Measurements from ENCODE around the gene CRYGB. TPM values are rescaled to one million over a fixed set of nuclear protein-coding genes. Genes with fewer than 3 reads are reported as not detected.

The CRYGB gene
- total RNA-seq, 1 experiment from 2014 or later, result not detected

DNA sequence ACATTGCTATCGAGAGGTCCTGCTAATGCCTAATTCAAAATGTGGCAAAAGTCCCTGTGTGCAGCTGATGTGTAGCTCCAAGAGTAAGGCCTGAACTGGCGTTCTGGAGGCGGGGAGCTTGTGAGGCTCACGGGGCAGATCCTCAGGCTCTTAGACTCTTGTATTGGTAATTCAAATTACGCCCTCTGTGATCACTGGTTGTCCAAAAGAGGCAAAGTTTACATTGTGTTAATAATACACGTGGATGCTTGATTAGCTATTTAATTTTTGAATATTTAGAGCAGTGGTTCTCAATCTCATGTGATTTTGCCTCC, 29.8 kb upstream of the CRYGB start:
- CTCF ChIA-PET, result interaction anchor here (0.6 to 2.9 kb wide), 52 partner anchors 10 to 1669 kb away, joined by 3 to 104 read pairs (median 5); partner anchors contain the start of genes C2orf80, CRYGA, CRYGB and IDH1
- no peak for TF ChIP-seq CTCF (IDR thresholded peaks at IDR 0.05; ENCODE audit: unreplicated experiment)
- intact Hi-C loops (cut with micrococcal nuclease), result loop anchor here (1.0 to 2.0 kb wide), 2 partner anchors 73 to 80 kb away; partner anchors contain the start of gene IDH1
- no peaks in the 10 kb centered on the region for H3K9me3 Mint-ChIP-seq (ENCODE audit: unreplicated experiment)
- H3K4me3 Mint-ChIP-seq (ENCODE audit: unreplicated experiment), result no peak overlapping the region
- H3K27ac Mint-ChIP-seq (ENCODE audit: low read depth, unreplicated experiment), result no peak overlapping the region
- no peak for DNase-seq (ENCODE audit: unreplicated experiment)
- H3K4me1 Mint-ChIP-seq (ENCODE audit: insufficient read depth, unreplicated experiment), result no peaks in the 10 kb centered on the region
- no TSS peak for BruUV-seq (replicated peaks)
- POLR2A ChIA-PET, result interaction anchor here (0.7 to 2.9 kb wide), 7 partner anchors 73 to 581 kb away, joined by 3 to 32 read pairs (median 6); partner anchors contain the start of genes IDH1 and PIKFYVE
- H3K27me3 Mint-ChIP-seq (ENCODE audit: insufficient read depth, unreplicated experiment), result no peaks in the 10 kb centered on the region
- H3K36me3 Mint-ChIP-seq (ENCODE audit: insufficient read depth, unreplicated experiment), result no peaks in the 10 kb centered on the region

DNA sequence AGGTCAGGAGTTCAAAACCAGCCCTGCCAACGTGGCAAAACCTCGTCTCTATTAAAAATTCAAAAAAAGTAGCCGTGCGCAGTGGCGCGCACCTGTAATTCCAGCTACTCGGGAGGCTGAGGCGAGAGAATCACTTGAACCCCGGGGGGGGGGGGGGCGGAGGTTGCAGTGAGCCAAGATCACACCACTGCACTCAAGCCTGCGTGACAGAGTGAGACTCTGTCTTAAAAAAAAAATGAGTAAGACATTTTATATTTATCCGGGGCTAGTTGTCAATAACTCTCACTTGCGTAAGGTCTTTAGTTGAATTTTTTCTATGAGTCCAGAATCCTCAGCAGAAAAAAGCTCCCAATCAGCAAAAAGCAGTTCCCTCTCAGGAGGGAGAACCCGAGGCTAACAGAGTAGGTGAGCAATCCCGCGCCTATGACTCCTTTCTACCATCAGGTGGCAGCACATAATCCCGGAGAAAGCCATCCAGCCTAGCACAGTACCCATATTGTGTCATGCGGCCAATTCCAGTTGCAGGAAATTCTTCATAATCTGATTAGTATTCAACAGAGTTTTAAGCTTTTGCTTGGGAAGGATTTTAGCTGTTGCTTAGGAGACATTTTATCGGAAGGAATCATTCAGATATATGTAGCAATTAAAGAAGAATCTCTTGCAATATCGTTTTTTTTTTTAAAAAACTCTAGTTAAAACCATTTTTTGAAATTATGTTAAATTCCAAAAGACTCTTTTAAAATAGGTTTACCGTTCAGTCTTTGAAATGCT, 29.3 kb upstream of the CRYGB start:
- peak; percentile 73 for TF ChIP-seq CTCF (IDR thresholded peaks at IDR 0.05; ENCODE audit: unreplicated experiment)
- POLR2A ChIA-PET, result interaction anchor here (0.7 to 2.9 kb wide), 10 partner anchors 73 to 1649 kb away, joined by 3 to 32 read pairs (median 3); partner anchors contain the start of genes IDH1 and PIKFYVE
- CTCF ChIA-PET, result interaction anchor here (0.5 to 2.9 kb wide), 72 partner anchors 9 to 1669 kb away, joined by 3 to 104 read pairs (median 4); partner anchors contain the start of genes C2orf80, CRYGA, CRYGB and IDH1

GRCh38 chr2:208174144-208174543, 28.2 kb upstream of the CRYGB start:
- Mint-ChIP-seq H3K9me3 (ENCODE audit: unreplicated experiment) (no peaks in the 10 kb centered on the region), H3K36me3 (ENCODE audit: insufficient read depth, unreplicated experiment) (no peaks in the 10 kb centered on the region), H3K4me1 (ENCODE audit: insufficient read depth, unreplicated experiment) (no peaks in the 10 kb centered on the region), H3K27me3 (ENCODE audit: insufficient read depth, unreplicated experiment) (peaks cover 13% of the 10 kb centered on the region), H3K4me3 (ENCODE audit: unreplicated experiment) (no peak overlapping the region), H3K27ac (ENCODE audit: low read depth, unreplicated experiment) (no peak overlapping the region)
- intact Hi-C loops (cut with micrococcal nuclease), result loop anchor here (2.0 kb wide), 1 partner anchor 71 kb away; no protein-coding TSS in a partner anchor
- no TSS peak for BruUV-seq (replicated peaks)
- ChIA-PET CTCF (interaction anchor here (0.6 to 2.9 kb wide), 27 partner anchors 9 to 1157 kb away, joined by 3 to 104 read pairs (median 6); partner anchors contain the start of genes CRYGA, CRYGB and IDH1), POLR2A (interaction anchor here (0.9 to 2.9 kb wide), 2 partner anchors 77 to 80 kb away, joined by 3 to 32 read pairs; partner anchors contain the start of gene IDH1)
- DNase-seq (ENCODE audit: unreplicated experiment), result no peak
- no peak for TF ChIP-seq CTCF (IDR thresholded peaks at IDR 0.05; ENCODE audit: unreplicated experiment)

More for the DNA sequence above, 29.3 kb upstream of the CRYGB start:
- no TSS peak for BruUV-seq (replicated peaks)
- H3K4me3 Mint-ChIP-seq (ENCODE audit: unreplicated experiment), result no peak overlapping the region
- no peaks in the 10 kb centered on the region for H3K9me3 Mint-ChIP-seq (ENCODE audit: unreplicated experiment)
- intact Hi-C loops (cut with micrococcal nuclease), result loop anchor here (1.0 to 2.0 kb wide), 2 partner anchors 72 to 80 kb away; partner anchors contain the start of gene IDH1
- no peaks in the 10 kb centered on the region for H3K36me3 Mint-ChIP-seq (ENCODE audit: insufficient read depth, unreplicated experiment)
- DNase-seq (ENCODE audit: unreplicated experiment), result peak; percentile 84
- H3K27ac Mint-ChIP-seq (ENCODE audit: low read depth, unreplicated experiment), result no peak overlapping the region
- peaks cover 5% of the 10 kb centered on the region for H3K27me3 Mint-ChIP-seq (ENCODE audit: insufficient read depth, unreplicated experiment)
- no peaks in the 10 kb centered on the region for H3K4me1 Mint-ChIP-seq (ENCODE audit: insufficient read depth, unreplicated experiment)

- DNase-seq (ENCODE audit: unreplicated experiment), result no peak
- H3K4me1 Mint-ChIP-seq (ENCODE audit: insufficient read depth, unreplicated experiment), result no peaks in the 10 kb centered on the region
- H3K4me3 Mint-ChIP-seq (ENCODE audit: unreplicated experiment), result no peak overlapping the region
- no peak for TF ChIP-seq CTCF (IDR thresholded peaks at IDR 0.05; ENCODE audit: unreplicated experiment)
- no peak overlapping the region for H3K27ac Mint-ChIP-seq (ENCODE audit: low read depth, unreplicated experiment)
- H3K9me3 Mint-ChIP-seq (ENCODE audit: unreplicated experiment), result no peaks in the 10 kb centered on the region
- ChIA-PET POLR2A (no interaction called here), CTCF (interaction anchor here (0.5 to 1.6 kb wide), 5 partner anchors 21 to 157 kb away, joined by 3 to 6 read pairs (median 4); no protein-coding TSS in a partner anchor)
- intact Hi-C loops (cut with micrococcal nuclease), result no loop called here
- H3K27me3 Mint-ChIP-seq (ENCODE audit: insufficient read depth, unreplicated experiment), result peaks cover 13% of the 10 kb centered on the region
- BruUV-seq (replicated peaks), result no TSS peak
- no peaks in the 10 kb centered on the region for H3K36me3 Mint-ChIP-seq (ENCODE audit: insufficient read depth, unreplicated experiment)
Measured at GRCh38 chr2:208172125-208172524, 26.2 kb upstream of the CRYGB start.

Measured in MCF 10A (cell line).